ENCODE data around the gene DLGAP1. TPM values are rescaled to one million over a fixed set of nuclear protein-coding genes. Genes with fewer than 3 reads are reported as not detected.

Gene DLGAP1
- total RNA-seq, 1 experiment from 2014 or later: 23.0 TPM

DNA sequence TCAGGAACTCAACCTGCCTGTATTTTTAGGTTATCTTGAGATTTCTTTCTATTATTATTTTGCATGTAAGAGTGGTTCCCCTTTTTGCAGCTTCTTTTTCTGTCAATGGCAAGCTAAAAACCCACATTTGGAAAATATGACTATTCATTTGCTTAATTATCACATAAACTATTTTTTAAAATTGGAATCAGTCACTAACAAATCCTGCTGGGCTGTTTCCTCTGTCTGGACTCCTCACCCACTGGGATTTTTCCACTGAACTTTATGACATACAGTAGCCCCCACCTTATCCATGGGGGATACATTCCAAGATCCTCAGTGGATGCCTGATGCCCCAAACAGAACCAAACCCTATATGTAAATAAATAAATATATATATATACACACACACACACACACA lies 447.3 kb downstream of the DLGAP1 start (continued):
- TF ChIP-seq ATF2 (CRISPR knock-in tag; IDR thresholded peaks at IDR 0.05; ENCODE audit: borderline replicate concordance, low read depth) (no peak), ATF1 (CRISPR knock-in tag; IDR thresholded peaks at IDR 0.05) (no peak), KAT7 (CRISPR knock-in tag; IDR thresholded peaks at IDR 0.05; ENCODE audit: borderline replicate concordance) (no peak), PRRX2 (CRISPR knock-in tag; IDR thresholded peaks at IDR 0.05) (no peak), ZMAT4 (CRISPR knock-in tag; IDR thresholded peaks at IDR 0.05) (no peak), HMGA2 (CRISPR knock-in tag; IDR thresholded peaks at IDR 0.05) (no peak)
- TF ChIP-seq, protein P1, sequence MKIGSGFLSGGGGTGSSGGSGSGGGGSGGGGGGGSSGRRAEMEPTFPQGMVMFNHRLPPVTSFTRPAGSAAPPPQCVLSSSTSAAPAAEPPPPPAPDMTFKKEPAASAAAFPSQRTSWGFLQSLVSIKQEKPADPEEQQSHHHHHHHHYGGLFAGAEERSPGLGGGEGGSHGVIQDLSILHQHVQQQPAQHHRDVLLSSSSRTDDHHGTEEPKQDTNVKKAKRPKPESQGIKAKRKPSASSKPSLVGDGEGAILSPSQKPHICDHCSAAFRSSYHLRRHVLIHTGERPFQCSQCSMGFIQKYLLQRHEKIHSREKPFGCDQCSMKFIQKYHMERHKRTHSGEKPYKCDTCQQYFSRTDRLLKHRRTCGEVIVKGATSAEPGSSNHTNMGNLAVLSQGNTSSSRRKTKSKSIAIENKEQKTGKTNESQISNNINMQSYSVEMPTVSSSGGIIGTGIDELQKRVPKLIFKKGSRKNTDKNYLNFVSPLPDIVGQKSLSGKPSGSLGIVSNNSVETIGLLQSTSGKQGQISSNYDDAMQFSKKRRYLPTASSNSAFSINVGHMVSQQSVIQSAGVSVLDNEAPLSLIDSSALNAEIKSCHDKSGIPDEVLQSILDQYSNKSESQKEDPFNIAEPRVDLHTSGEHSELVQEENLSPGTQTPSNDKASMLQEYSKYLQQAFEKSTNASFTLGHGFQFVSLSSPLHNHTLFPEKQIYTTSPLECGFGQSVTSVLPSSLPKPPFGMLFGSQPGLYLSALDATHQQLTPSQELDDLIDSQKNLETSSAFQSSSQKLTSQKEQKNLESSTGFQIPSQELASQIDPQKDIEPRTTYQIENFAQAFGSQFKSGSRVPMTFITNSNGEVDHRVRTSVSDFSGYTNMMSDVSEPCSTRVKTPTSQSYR (CRISPR knock-in tag; IDR thresholded peaks at IDR 0.05): no peak

- Mint-ChIP-seq H3K4me3 (no peak overlapping the region), H3K9me3 (no peaks in the 10 kb centered on the region), H3K4me1 (peaks cover 26% of the 10 kb centered on the region), H3K27ac (no peak overlapping the region), H3K36me3 (no peaks in the 10 kb centered on the region), H3K27me3 (ENCODE audit: low read depth) (no peaks in the 10 kb centered on the region)
- TF ChIP-seq ATF2 (CRISPR knock-in tag; IDR thresholded peaks at IDR 0.05; ENCODE audit: borderline replicate concordance, low read depth) (no peak), HMGA2 (CRISPR knock-in tag; IDR thresholded peaks at IDR 0.05) (no peak), ZNF512 (CRISPR knock-in tag; IDR thresholded peaks at IDR 0.05; ENCODE audit: borderline replicate concordance) (no peak), RORB (CRISPR knock-in tag; IDR thresholded peaks at IDR 0.05) (no peak), ZMAT4 (CRISPR knock-in tag; IDR thresholded peaks at IDR 0.05) (no peak), FOXP1 (CRISPR knock-in tag; IDR thresholded peaks at IDR 0.05; ENCODE audit: borderline replicate concordance) (no peak), KAT7 (CRISPR knock-in tag; IDR thresholded peaks at IDR 0.05; ENCODE audit: borderline replicate concordance) (no peak), ZNF138 (CRISPR knock-in tag; conservative IDR thresholded peaks at IDR 0.05) (no peak), FOXJ3 (CRISPR knock-in tag; IDR thresholded peaks at IDR 0.05; ENCODE audit: borderline replicate concordance) (no peak)
- ChIA-PET CTCF (no interaction called here), POLR2A (no interaction called here)
- ATAC-seq (no peak), DNase-seq (ENCODE audit: low spot score) (no peak)
Measured at GRCh38 chr18:4004183-4004829, 450.8 kb downstream of the DLGAP1 start.

- ATAC-seq: no peak
- H3K4me3 Mint-ChIP-seq: no peak overlapping the region
- H3K4me1 Mint-ChIP-seq: peaks cover 10% of the 10 kb centered on the region
- CTCF ChIA-PET: interaction anchor here (0.7 to 1.3 kb wide), 3 partner anchors 10 to 227 kb away, joined by 3 to 22 read pairs (median 3); no protein-coding TSS in a partner anchor
- no peaks in the 10 kb centered on the region for H3K9me3 Mint-ChIP-seq
- no peak for TF ChIP-seq ZNF396 (CRISPR knock-in tag; IDR thresholded peaks at IDR 0.05; ENCODE audit: borderline replicate concordance)
- TF ChIP-seq, protein P2, sequence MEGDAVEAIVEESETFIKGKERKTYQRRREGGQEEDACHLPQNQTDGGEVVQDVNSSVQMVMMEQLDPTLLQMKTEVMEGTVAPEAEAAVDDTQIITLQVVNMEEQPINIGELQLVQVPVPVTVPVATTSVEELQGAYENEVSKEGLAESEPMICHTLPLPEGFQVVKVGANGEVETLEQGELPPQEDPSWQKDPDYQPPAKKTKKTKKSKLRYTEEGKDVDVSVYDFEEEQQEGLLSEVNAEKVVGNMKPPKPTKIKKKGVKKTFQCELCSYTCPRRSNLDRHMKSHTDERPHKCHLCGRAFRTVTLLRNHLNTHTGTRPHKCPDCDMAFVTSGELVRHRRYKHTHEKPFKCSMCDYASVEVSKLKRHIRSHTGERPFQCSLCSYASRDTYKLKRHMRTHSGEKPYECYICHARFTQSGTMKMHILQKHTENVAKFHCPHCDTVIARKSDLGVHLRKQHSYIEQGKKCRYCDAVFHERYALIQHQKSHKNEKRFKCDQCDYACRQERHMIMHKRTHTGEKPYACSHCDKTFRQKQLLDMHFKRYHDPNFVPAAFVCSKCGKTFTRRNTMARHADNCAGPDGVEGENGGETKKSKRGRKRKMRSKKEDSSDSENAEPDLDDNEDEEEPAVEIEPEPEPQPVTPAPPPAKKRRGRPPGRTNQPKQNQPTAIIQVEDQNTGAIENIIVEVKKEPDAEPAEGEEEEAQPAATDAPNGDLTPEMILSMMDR (IDR thresholded peaks at IDR 0.05): peak; percentile 30; the same call in 1 of the 2 replicates
- H3K36me3 Mint-ChIP-seq: no peaks in the 10 kb centered on the region
- no peaks in the 10 kb centered on the region for H3K27me3 Mint-ChIP-seq (ENCODE audit: low read depth)
- POLR2A ChIA-PET: no interaction called here
- no peak overlapping the region for H3K27ac Mint-ChIP-seq
- DNase-seq (ENCODE audit: low spot score): no peak
Measured at GRCh38 chr18:3998698-3999333, 456.3 kb downstream of the DLGAP1 start.

Measured in WTC11 (cell line).